ENCODE results near the gene ARPC2. TPM values are rescaled to one million over a fixed set of nuclear protein-coding genes. Genes with fewer than 3 reads are reported as not detected.

ARPC2 gene
- total and polyA plus RNA-seq, 2 of the 13 experiments (the other 11 are each of a cell fraction or from before 2014, with no cell fraction given) = 168 to 303 TPM

DNA sequence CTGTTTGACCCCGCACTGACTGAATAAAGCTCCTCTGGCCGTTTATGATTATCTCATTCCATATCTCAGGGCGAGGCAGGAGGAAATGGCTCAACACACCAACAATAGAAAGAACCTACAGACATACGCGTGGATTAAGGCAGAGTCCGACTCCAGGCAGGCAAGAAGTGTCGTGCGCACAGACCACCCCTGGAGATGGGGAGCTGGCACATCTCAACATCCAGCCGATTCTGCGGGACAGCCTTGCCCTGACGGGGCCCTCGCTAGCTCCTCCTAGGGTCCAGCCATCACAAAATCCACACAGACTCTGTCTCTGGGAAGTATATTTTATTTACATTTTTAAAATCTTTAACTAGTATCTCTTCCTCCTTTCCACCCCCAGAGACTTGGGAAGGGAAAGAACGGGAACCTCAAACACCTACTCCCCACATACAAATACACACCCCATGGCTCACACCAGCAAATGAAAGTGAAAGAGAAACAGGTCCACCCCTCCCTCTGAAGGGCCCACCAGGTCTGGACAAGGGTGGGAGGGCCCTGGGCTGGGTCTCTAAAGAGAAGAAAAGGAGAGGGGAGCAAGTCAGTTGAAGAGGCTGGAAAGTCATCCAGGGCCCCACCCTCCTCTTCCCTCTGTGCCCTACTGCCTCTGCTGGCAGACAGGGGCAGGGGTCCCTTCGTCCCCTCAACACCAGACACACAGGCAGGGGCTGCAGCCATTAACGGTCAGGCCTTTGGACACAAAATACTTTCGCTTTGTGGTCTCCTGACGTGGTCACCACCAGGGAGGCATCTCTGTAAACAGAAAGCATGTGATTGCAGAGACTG lies 47.0 kb downstream of the ARPC2 start:
- Histone ChIP-seq H3K36me3 (replicated peaks in 1 of 2; ENCODE audit: control insufficient read depth in 1 of 2, insufficient read depth in 2 of 2, low read length in 2 of 2) (peaks cover 19 to 40% of the 10 kb centered on the region in 2 experiments), H4K20me1 (ENCODE audit: insufficient read depth, low read length) (no peaks in the 10 kb centered on the region), H3K4me1 (ENCODE audit: insufficient read depth, low read length) (peaks cover 77% of the 10 kb centered on the region), H3K4me3 (replicated peaks in 1 of 3; ENCODE audit: insufficient read depth in 1 of 3, low read depth in 2 of 3, low read length in 3 of 3) (peak overlapping the region in 1 of 3 experiments; percentile 22; a peak in 2 of 6 replicates), H3K9ac (ENCODE audit: insufficient read depth, low read depth, low read length) (peak overlapping the region; percentile 25; the same call in 1 of the 2 replicates), H3K79me2 (ENCODE audit: insufficient read depth, low read length) (peaks cover under 1% of the 10 kb centered on the region), H3K4me2 (ENCODE audit: low read depth, low read length) (peak overlapping the region; percentile 52), H3K27ac (ENCODE audit: extremely low read length, insufficient read depth, low read length) (peak overlapping the region; percentile 56), H2AFZ (ENCODE audit: low read length) (no peak overlapping the region), H3K9me3 (ENCODE audit: low read length) (no peaks in the 10 kb centered on the region), H3K27me3 (ENCODE audit: control insufficient read depth in 1 of 2, insufficient read depth in 2 of 2, low read length in 2 of 2) (no peaks in the 10 kb centered on the region)
- WGBS (ENCODE audit: low lambda C conversion rate) = 87% methylated on average over 17 of the region's 17 CpGs
- POLR2A ChIA-PET = interaction anchor here (1.3 kb wide), 1 partner anchor 19 kb away, joined by 4 read pairs; no protein-coding TSS in a partner anchor
- DNase-seq (ENCODE audit: low spot score) (no peak), ATAC-seq (no peak; the same call in 2 of the 3 replicates), FAIRE-seq (no peak)
- CTCF ChIA-PET (ENCODE audit: low intra/inter-chr PET ratio, low total read pairs) = no interaction called here
- TF ChIP-seq ZNF569 (CRISPR knock-in tag; IDR thresholded peaks at IDR 0.05; ENCODE audit: borderline replicate concordance) (no peak), ZKSCAN8 (CRISPR knock-in tag; IDR thresholded peaks at IDR 0.05; ENCODE audit: borderline replicate concordance) (0 out of 2 replicates have a peak, but pooled peaks have one; percentile 0), ZNF124 (CRISPR knock-in tag; IDR thresholded peaks at IDR 0.05) (no peak), JDP2 (CRISPR knock-in tag; IDR thresholded peaks at IDR 0.05; ENCODE audit: borderline replicate concordance) (no peak), ZNF883 (CRISPR knock-in tag; IDR thresholded peaks at IDR 0.05; ENCODE audit: not compliant biosample characterization) (peak; percentile 21), ZNF224 (CRISPR knock-in tag; IDR thresholded peaks at IDR 0.05) (no peak), ZNF75D (CRISPR knock-in tag; IDR thresholded peaks at IDR 0.05; ENCODE audit: borderline replicate concordance) (peak; percentile 28; the same call in 1 of the 2 replicates), PAXIP1 (CRISPR knock-in tag; conservative IDR thresholded peaks at IDR 0.05) (no peak), ZBTB7A (CRISPR knock-in tag; IDR thresholded peaks at IDR 0.05) (0 out of 2 replicates have a peak, but pooled peaks have one; percentile 3), ATM (IDR thresholded peaks at IDR 0.05; ENCODE audit: borderline replicate concordance) (no peak)
- TF ChIP-seq, protein P1, sequence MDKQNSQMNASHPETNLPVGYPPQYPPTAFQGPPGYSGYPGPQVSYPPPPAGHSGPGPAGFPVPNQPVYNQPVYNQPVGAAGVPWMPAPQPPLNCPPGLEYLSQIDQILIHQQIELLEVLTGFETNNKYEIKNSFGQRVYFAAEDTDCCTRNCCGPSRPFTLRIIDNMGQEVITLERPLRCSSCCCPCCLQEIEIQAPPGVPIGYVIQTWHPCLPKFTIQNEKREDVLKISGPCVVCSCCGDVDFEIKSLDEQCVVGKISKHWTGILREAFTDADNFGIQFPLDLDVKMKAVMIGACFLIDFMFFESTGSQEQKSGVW (CRISPR knock-in tag; IDR thresholded peaks at IDR 0.05; ENCODE audit: borderline replicate concordance) = no peak
- BruUV-seq (replicated peaks) = no TSS peak
- in situ Hi-C loops (cut with HindIII; ENCODE audit: extremely low pct_ligation_motif_present, low pct_unique_long_range_greater_than_20kb) (no loop called here), intact Hi-C loops (cut with micrococcal nuclease; ENCODE audit: unreplicated experiment) (no loop called here)
